ENCODE measurements around the gene ADPRM. TPM values are rescaled to one million over a fixed set of nuclear protein-coding genes. Genes with fewer than 3 reads are reported as not detected.

The ADPRM gene
- total RNA-seq, 2 experiments from 2014 or later, result 16.0 to 16.1 TPM

GRCh38 chr17:10735821-10736220, 38.4 kb downstream of the ADPRM start:
- Mint-ChIP-seq H3K36me3 (ENCODE audit: low read depth) (no peaks in the 10 kb centered on the region), H3K27ac (no peak overlapping the region), H3K9me3 (no peaks in the 10 kb centered on the region), H3K27me3 (peaks cover 3% of the 10 kb centered on the region), H3K4me3 (no peak overlapping the region), H3K4me1 (peaks cover 8% of the 10 kb centered on the region)
- no peak for DNase-seq
- CTCF ChIA-PET, result interaction anchor here (2.5 kb wide), 1 partner anchor 36 kb away, joined by 8 read pairs; no protein-coding TSS in a partner anchor
- POLR2A ChIA-PET, result no interaction called here

- Mint-ChIP-seq H3K36me3 (ENCODE audit: low read depth) (no peaks in the 10 kb centered on the region), H3K27ac (no peak overlapping the region), H3K4me3 (no peak overlapping the region), H3K4me1 (peaks cover 4% of the 10 kb centered on the region), H3K27me3 (peaks cover 3% of the 10 kb centered on the region), H3K9me3 (no peaks in the 10 kb centered on the region)
- ChIA-PET CTCF (interaction anchor here (0.7 to 2.5 kb wide), 7 partner anchors 19 to 107 kb away, joined by 3 to 8 read pairs (median 4); partner anchors contain the start of genes ADPRM and SCO1), POLR2A (interaction anchor here (0.7 kb wide), 1 partner anchor 108 kb away, joined by 3 read pairs; no protein-coding TSS in a partner anchor)
- DNase-seq, result peak; percentile 43
These were observed 39.8 kb downstream of the ADPRM start for GRCh38 chr17:10737168-10737622.

GRCh38 chr17:10737736-10738135, 40.3 kb downstream of the ADPRM start:
- Mint-ChIP-seq H3K27ac (no peak overlapping the region), H3K36me3 (ENCODE audit: low read depth) (no peaks in the 10 kb centered on the region), H3K27me3 (peaks cover 3% of the 10 kb centered on the region), H3K4me1 (peaks cover 4% of the 10 kb centered on the region), H3K4me3 (no peak overlapping the region), H3K9me3 (no peaks in the 10 kb centered on the region)
- DNase-seq, result no peak
- POLR2A ChIA-PET, result interaction anchor here (0.7 kb wide), 1 partner anchor 107 kb away, joined by 3 read pairs; no protein-coding TSS in a partner anchor
- CTCF ChIA-PET, result interaction anchor here (0.7 to 2.5 kb wide), 7 partner anchors 20 to 107 kb away, joined by 3 to 8 read pairs (median 4); partner anchors contain the start of genes ADPRM and SCO1

- H3K4me3 Mint-ChIP-seq, result no peak overlapping the region
- no peak overlapping the region for H3K27ac Mint-ChIP-seq
- no peaks in the 10 kb centered on the region for H3K36me3 Mint-ChIP-seq (ENCODE audit: low read depth)
- DNase-seq, result no peak
- H3K27me3 Mint-ChIP-seq, result peaks cover 3% of the 10 kb centered on the region
- CTCF ChIA-PET, result no interaction called here
- H3K9me3 Mint-ChIP-seq, result no peaks in the 10 kb centered on the region
- POLR2A ChIA-PET, result no interaction called here
- H3K4me1 Mint-ChIP-seq, result peaks cover 4% of the 10 kb centered on the region
These were observed 41.3 kb downstream of the ADPRM start for GRCh38 chr17:10738521-10739258.

- no peak for DNase-seq
- POLR2A ChIA-PET, result no interaction called here
- Mint-ChIP-seq H3K27ac (no peak overlapping the region), H3K27me3 (peaks cover 3% of the 10 kb centered on the region), H3K9me3 (no peaks in the 10 kb centered on the region), H3K4me3 (no peak overlapping the region), H3K4me1 (peaks cover 7% of the 10 kb centered on the region), H3K36me3 (ENCODE audit: low read depth) (no peaks in the 10 kb centered on the region)
- CTCF ChIA-PET, result no interaction called here
These were observed 42.0 kb downstream of the ADPRM start for GRCh38 chr17:10739386-10739785.

GRCh38 chr17:10741416-10742135, 44.2 kb downstream of the ADPRM start:
- ChIA-PET POLR2A (no interaction called here), CTCF (interaction anchor here (0.6 to 0.9 kb wide), 2 partner anchors 104 to 506 kb away, joined by 3 to 4 read pairs; no protein-coding TSS in a partner anchor)
- H3K4me3 Mint-ChIP-seq, result no peak overlapping the region
- H3K36me3 Mint-ChIP-seq (ENCODE audit: low read depth), result no peaks in the 10 kb centered on the region
- peaks cover 4% of the 10 kb centered on the region for H3K27me3 Mint-ChIP-seq
- no peak for DNase-seq
- no peaks in the 10 kb centered on the region for H3K9me3 Mint-ChIP-seq
- no peak overlapping the region for H3K27ac Mint-ChIP-seq
- peaks cover 11% of the 10 kb centered on the region for H3K4me1 Mint-ChIP-seq

- Mint-ChIP-seq H3K27me3 (peaks cover 4% of the 10 kb centered on the region), H3K36me3 (ENCODE audit: low read depth) (no peaks in the 10 kb centered on the region), H3K27ac (no peak overlapping the region), H3K9me3 (no peaks in the 10 kb centered on the region), H3K4me3 (no peak overlapping the region), H3K4me1 (peaks cover 8% of the 10 kb centered on the region)
- ChIA-PET POLR2A (no interaction called here), CTCF (interaction anchor here (0.6 kb wide), 1 partner anchor 94 kb away, joined by 4 read pairs; no protein-coding TSS in a partner anchor)
- DNase-seq, result no peak
These were observed 45.0 kb downstream of the ADPRM start for GRCh38 chr17:10742431-10742830.

- peaks cover 8% of the 10 kb centered on the region for H3K4me1 Mint-ChIP-seq
- H3K4me3 Mint-ChIP-seq, result no peak overlapping the region
- H3K27me3 Mint-ChIP-seq, result peaks cover 4% of the 10 kb centered on the region
- ChIA-PET CTCF (no interaction called here), POLR2A (no interaction called here)
- DNase-seq, result no peak
- H3K27ac Mint-ChIP-seq, result no peak overlapping the region
- H3K9me3 Mint-ChIP-seq, result no peaks in the 10 kb centered on the region
- H3K36me3 Mint-ChIP-seq (ENCODE audit: low read depth), result no peaks in the 10 kb centered on the region
These were observed 46.1 kb downstream of the ADPRM start for GRCh38 chr17:10743316-10744009.

GRCh38 chr17:10744501-10745000, 47.2 kb downstream of the ADPRM start:
- DNase-seq, result peak; percentile 54
- Mint-ChIP-seq H3K4me3 (no peak overlapping the region), H3K4me1 (peaks cover 8% of the 10 kb centered on the region), H3K27me3 (peaks cover 4% of the 10 kb centered on the region), H3K9me3 (no peaks in the 10 kb centered on the region), H3K27ac (peak overlapping the region; percentile 52), H3K36me3 (ENCODE audit: low read depth) (no peaks in the 10 kb centered on the region)
- ChIA-PET CTCF (no interaction called here), POLR2A (no interaction called here)

GRCh38 chr17:10745231-10745630, 47.8 kb downstream of the ADPRM start:
- Mint-ChIP-seq H3K4me3 (no peak overlapping the region), H3K9me3 (no peaks in the 10 kb centered on the region), H3K36me3 (ENCODE audit: low read depth) (no peaks in the 10 kb centered on the region), H3K27me3 (peaks cover 4% of the 10 kb centered on the region), H3K27ac (no peak overlapping the region), H3K4me1 (peaks cover 8% of the 10 kb centered on the region)
- ChIA-PET CTCF (no interaction called here), POLR2A (no interaction called here)
- no peak for DNase-seq

GRCh38 chr17:10748531-10749181, 51.3 kb downstream of the ADPRM start:
- CTCF ChIA-PET, result interaction anchor here (1.2 kb wide), 1 partner anchor 73 kb away, joined by 3 read pairs; no protein-coding TSS in a partner anchor
- POLR2A ChIA-PET, result no interaction called here

GRCh38 chr17:10750210-10750609, 52.8 kb downstream of the ADPRM start:
- POLR2A ChIA-PET, result no interaction called here
- H3K27me3 Mint-ChIP-seq, result no peaks in the 10 kb centered on the region

More at GRCh38 chr17:10748531-10749181, 51.3 kb downstream of the ADPRM start:
- Mint-ChIP-seq H3K4me3 (no peak overlapping the region), H3K4me1 (peaks cover 8% of the 10 kb centered on the region), H3K27ac (no peak overlapping the region), H3K36me3 (ENCODE audit: low read depth) (no peaks in the 10 kb centered on the region), H3K9me3 (no peaks in the 10 kb centered on the region), H3K27me3 (peaks cover 4% of the 10 kb centered on the region)
- no peak for DNase-seq

More at GRCh38 chr17:10750210-10750609, 52.8 kb downstream of the ADPRM start:
- Mint-ChIP-seq H3K4me3 (no peak overlapping the region), H3K36me3 (ENCODE audit: low read depth) (no peaks in the 10 kb centered on the region), H3K27ac (no peak overlapping the region), H3K9me3 (no peaks in the 10 kb centered on the region), H3K4me1 (no peaks in the 10 kb centered on the region)
- CTCF ChIA-PET, result no interaction called here
- no peak for DNase-seq

Data from activated CD4-positive, alpha-beta T cell treated with anti-CD3 and anti-CD28 coated beads, Interleukin-2, amount 10 ng/mL, durations not matched to agents 7 days and 5 days (primary cell).